Lower leg skin (tissue), 3 donors: Measurements from ENCODE around the gene ANKRD6.

Experiments
- CTCF ChIP-seq, 3 donors: fragments of 450-650 bp; IDR thresholded peaks; one replicate each; pipeline ENCODE4 v1.5.1; 2016; ENCODE audit warnings: antibody characterized with exemption in 3 of 3, mild to moderate bottlenecking in 3 of 3, moderate library complexity in 2 of 3
- POLR2A ChIP-seq, 2 donors: fragments of 450-650 bp; IDR thresholded peaks; one replicate each; pipeline ENCODE4 v1.6.1; 2016 to 2017; ENCODE audit warnings: antibody characterized with exemption in 2 of 2, mild to moderate bottlenecking in 1 of 2, moderate library complexity in 1 of 2

DNA sequence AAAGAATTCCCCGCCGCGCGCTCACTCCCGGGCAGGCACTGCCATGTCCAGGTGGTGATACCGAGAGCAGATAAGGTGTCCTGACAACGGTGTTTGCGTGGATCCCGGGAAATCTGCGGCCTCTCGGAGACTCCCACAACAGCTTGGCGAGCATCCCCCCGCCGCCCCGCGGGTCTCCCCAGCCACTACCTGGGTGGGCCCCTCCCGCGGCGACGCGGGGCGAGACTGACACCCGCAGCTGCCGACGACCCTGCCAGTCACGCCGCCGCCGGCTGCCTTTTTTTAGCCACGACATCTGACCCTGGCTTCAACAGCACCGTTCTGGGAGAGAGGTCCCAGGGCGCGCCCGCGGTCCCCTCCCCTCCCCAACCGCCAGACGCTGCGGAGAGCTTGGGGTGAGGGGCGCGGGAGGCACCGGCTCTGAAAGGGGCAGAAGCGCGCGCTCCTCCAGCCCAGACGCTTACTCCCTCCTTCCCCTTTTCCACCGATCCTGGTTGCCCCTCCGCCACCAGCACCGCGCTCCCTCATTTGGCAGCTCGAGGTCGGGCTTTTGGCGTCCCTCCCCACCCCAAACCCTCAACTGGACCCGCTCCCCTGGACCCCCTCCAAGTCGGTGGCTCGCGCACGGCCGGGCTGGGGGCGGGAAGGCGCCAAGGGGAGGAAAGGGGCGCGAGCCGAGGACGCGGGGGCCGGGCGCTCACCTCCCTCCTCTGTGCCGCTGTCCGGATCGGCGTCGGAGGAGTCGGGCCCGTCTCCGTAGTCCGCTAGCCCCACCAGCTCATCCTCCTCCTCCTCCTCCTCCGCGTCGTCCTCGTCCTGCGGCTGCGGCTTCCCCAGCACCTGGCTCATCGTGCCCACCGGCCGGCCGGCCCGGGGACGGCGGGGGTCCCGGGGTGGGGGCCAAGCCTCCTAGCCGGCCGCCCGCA is 21.5 kb upstream of the ANKRD6 start:
- no peak for TF ChIP-seq CTCF (IDR thresholded peaks at IDR 0.05)
- TF ChIP-seq POLR2A (IDR thresholded peaks at IDR 0.05), result no peak
